ENCODE data around the gene LRMDA. TPM values are rescaled to one million over a fixed set of nuclear protein-coding genes. Genes with fewer than 3 reads are reported as not detected.

Gene LRMDA
- total and polyA plus RNA-seq, 2 of the 4 experiments (the other 2 are of a cell fraction), result 0.07 TPM; not detected in 1

- TF ChIP-seq MAZ (IDR thresholded peaks at IDR 0.05; ENCODE audit: borderline replicate concordance, low read depth, low read length), result no peak
- TF ChIP-seq CEBPB (IDR thresholded peaks at IDR 0.05; ENCODE audit: low read depth, low read length), result no peak
- TF ChIP-seq ELK1 (IDR thresholded peaks at IDR 0.05; ENCODE audit: borderline replicate concordance, low read depth, low read length), result no peak
- no peak for TF ChIP-seq CTCF (conservative IDR thresholded peaks at IDR 0.05; ENCODE audit: low read depth, low read length)
- TF ChIP-seq USF2 (IDR thresholded peaks at IDR 0.05; ENCODE audit: low read depth, low read length), result no peak
- no peak for TF ChIP-seq RCOR1 (IDR thresholded peaks at IDR 0.05; ENCODE audit: insufficient replicate concordance, low read length)
- TF ChIP-seq POLR2A (IDR thresholded peaks at IDR 0.05; ENCODE audit: low read depth, low read length), result no peak
- TF ChIP-seq MAFK (IDR thresholded peaks at IDR 0.05; ENCODE audit: low read depth, low read length), result no peak
- no peak for TF ChIP-seq RFX5 (IDR thresholded peaks at IDR 0.05; ENCODE audit: low read depth, low read length)
- TF ChIP-seq CHD1 (IDR thresholded peaks at IDR 0.05; ENCODE audit: low read depth, low read length), result no peak
- H4K8ac ChIP-seq (ENCODE audit: low read depth in 2 of 2, low read length in 2 of 2), result no peak overlapping the region
- dilution Hi-C loops (cut with HindIII; ENCODE audit: low sequenced_read_pairs, unreplicated experiment) (no loop called here), in situ Hi-C loops (cut with MboI; ENCODE audit: low sequenced_read_pairs) (no loop called here), intact Hi-C loops (cut with micrococcal nuclease) (no loop called here)
- no peaks in the 10 kb centered on the region for H3K79me1 ChIP-seq (ENCODE audit: low read depth in 1 of 2, low read length in 2 of 2)
- H2BK20ac ChIP-seq (ENCODE audit: low read depth, low read length), result no peak overlapping the region
- no peak overlapping the region for H2AK5ac ChIP-seq (ENCODE audit: low read depth, low read length)
- WGBS, 2 experiments (ENCODE audit: extremely low coverage in 2 of 2, insufficient read length in 1 of 2), result no CpG with 5 or more reads among the region's 3 CpGs
- no peak overlapping the region for H3K14ac ChIP-seq (replicated peaks; ENCODE audit: low read depth, low read length)
- no peak overlapping the region for H3K18ac ChIP-seq (ENCODE audit: low read depth, low read length)
- H3K23ac ChIP-seq (ENCODE audit: low read depth, low read length), result no peak overlapping the region
- BruUV-seq (replicated peaks), result no TSS peak
- H2AFZ ChIP-seq (replicated peaks; ENCODE audit: low read length, poor library complexity), result no peak overlapping the region
- no peak overlapping the region for H4K5ac ChIP-seq (ENCODE audit: low read depth, low read length)
- H3K36me3 ChIP-seq (ENCODE audit: control insufficient read depth, insufficient read depth, low read length), result no peaks in the 10 kb centered on the region
- H2BK15ac ChIP-seq (ENCODE audit: low read depth, low read length), result no peak overlapping the region
- H4K91ac ChIP-seq (ENCODE audit: insufficient read depth, low read depth, low read length), result no peak overlapping the region
- H3K4me2 ChIP-seq (ENCODE audit: low read depth, low read length), result no peak overlapping the region
- H3K9me1 ChIP-seq (ENCODE audit: insufficient read depth, low read length), result no peaks in the 10 kb centered on the region
- H3K4me3 ChIP-seq (ENCODE audit: insufficient read depth, low read depth, low read length), result no peak overlapping the region
- H4K20me1 ChIP-seq (ENCODE audit: insufficient read depth, low read length), result no peaks in the 10 kb centered on the region
- ATAC-seq (ENCODE audit: low read depth), result no peak
- H3K4ac ChIP-seq (ENCODE audit: low read depth, low read length), result no peak overlapping the region
- no peaks in the 10 kb centered on the region for H3K4me1 ChIP-seq (ENCODE audit: control insufficient read depth, insufficient read depth, low read length)
- no peaks in the 10 kb centered on the region; the same call in none of the 2 replicates for H3K27me3 ChIP-seq (ENCODE audit: control insufficient read depth, insufficient read depth, low read length)
- H2BK5ac ChIP-seq (ENCODE audit: low read depth, low read length, poor library complexity, severe bottlenecking), result no peak overlapping the region
- ChIA-PET POLR2A (ENCODE audit: unreplicated experiment) (no interaction called here), CTCF (interaction anchor here (1.3 kb wide), 1 partner anchor 45 kb away, joined by 3 read pairs; no protein-coding TSS in a partner anchor)
- DNase-seq, result no peak
- H2AK9ac ChIP-seq (replicated peaks; ENCODE audit: low read depth, low read length, poor library complexity), result no peak overlapping the region
- no peak overlapping the region for H2BK120ac ChIP-seq (ENCODE audit: low read depth, low read length)
- no peak overlapping the region for H3K56ac ChIP-seq (ENCODE audit: extremely low read depth, insufficient read depth, low read length)
- H3K9ac ChIP-seq (ENCODE audit: low read depth, low read length), result no peak overlapping the region
- H3K27ac ChIP-seq (ENCODE audit: insufficient read depth, low read length), result no peak overlapping the region
- H3K9me3 ChIP-seq (ENCODE audit: control insufficient read depth, insufficient read depth, low read length), result no peaks in the 10 kb centered on the region
Observed at GRCh38 chr10:75589895-75590654, 158.7 kb downstream of the LRMDA start.

Data from IMR-90 (cell line).